MM.1S (cell line): ENCODE measurements around the gene RNF220.

Experiments
- CTCF ChIP-seq: fragments of 300-600 bp; sonication (generic); IDR thresholded peaks from 2 replicates; pipeline ENCODE4 v1.5.1; 2016; ENCODE audit warnings: antibody characterized with exemption, low read length, mixed read lengths
- EZH2 ChIP-seq: fragments of 300-600 bp; sonication (generic); optimal IDR thresholded peaks from 2 replicates; pipeline ENCODE3; 2017; ENCODE audit warnings: low read depth, mild to moderate bottlenecking, antibody characterized with exemption, low read length, mixed read lengths

GRCh38 chr1:44553771-44554170, 148.7 kb downstream of the RNF220 start:
- TF ChIP-seq CTCF: no peak
- TF ChIP-seq EZH2: no peak
